NCI-H187 treated with DMSO at 0.1 percent for 48 hours (cell line): ENCODE data around the gene WDFY1.
"Not testable (repeated sequence)": the region's sequence is repeated elsewhere in the genome, so short reads cannot be mapped to it uniquely, and the experiment has no call there.

Experiments used
- DNase-seq: peaks from one replicate; lab custom pipeline; 2025; lab: John Stamatoyannopoulos, UW

The WDFY1 gene

DNA sequence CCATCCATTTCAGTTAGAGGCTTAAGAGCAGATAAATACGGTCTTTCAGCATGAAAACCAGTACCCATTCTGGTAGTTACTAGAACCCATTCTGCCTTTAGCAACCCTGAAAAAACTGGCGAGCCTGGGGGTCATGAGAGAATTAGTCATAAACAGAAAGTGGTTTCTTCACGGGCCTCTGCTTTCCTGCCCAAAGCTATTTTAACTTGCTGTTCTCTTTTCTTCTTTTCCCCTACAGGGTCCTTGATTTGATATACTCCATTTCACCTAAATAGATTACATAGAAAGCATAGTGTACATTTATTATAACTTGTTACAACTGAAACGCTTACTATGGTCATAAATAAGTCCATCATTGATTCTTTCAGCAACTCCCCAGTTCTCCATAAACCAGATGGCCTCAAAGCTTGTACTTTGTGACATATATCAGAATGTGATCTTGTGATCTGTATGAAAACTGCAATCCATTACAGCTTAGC, 48.3 kb downstream of the WDFY1 start:
- DNase-seq = no peak

GRCh38 chr2:223894968-223895367, 50.2 kb downstream of the WDFY1 start:
- no peak for DNase-seq

DNA sequence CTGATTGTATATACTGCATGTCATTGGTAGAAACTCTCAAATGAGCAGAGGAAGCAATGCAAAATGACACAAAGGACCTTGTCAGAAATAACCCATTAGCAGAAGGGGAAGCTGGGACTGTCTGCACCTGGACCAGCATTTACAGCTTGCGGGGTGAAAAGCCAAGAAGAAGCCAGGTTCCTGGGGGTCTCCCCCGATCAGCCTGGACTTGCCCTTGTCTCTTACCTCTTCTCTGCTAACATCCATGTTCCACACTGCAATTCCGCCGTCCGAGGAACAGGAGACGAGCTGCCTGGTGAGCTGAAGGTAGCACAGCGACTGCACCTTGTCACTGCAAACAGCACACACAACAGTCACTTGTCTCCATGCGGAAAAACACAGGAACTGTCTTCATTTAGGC, 51.1 kb downstream of the WDFY1 start:
- DNase-seq = no peak

- DNase-seq = no peak
Measured at GRCh38 chr2:223890721-223891120, 54.4 kb downstream of the WDFY1 start.

GRCh38 chr2:223889229-223889628, 55.9 kb downstream of the WDFY1 start:
- DNase-seq = no peak

- DNase-seq = no peak
Measured at GRCh38 chr2:223888251-223888650, 56.9 kb downstream of the WDFY1 start.

DNA sequence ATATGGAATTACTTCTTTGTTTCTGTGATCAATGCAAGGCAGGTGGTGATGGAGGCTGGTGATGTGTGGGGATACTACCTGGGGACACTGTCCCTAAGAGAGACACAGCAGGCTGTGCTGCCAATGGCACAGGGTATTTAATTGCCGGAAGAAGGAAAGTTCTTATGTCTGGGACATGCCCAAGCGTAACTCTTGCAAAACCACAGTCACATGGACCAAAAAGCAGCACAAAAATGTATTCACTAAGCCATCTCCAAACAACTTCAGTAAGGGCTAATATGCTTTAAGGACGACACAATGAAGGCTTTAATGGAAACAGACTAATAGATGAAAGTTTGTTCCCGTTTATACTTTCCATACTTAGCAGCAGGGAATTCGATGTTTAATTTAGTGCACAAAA, 58.0 kb downstream of the WDFY1 start:
- no peak for DNase-seq

- DNase-seq = no peak
Measured at GRCh38 chr2:223886726-223887125, 58.4 kb downstream of the WDFY1 start.

DNA sequence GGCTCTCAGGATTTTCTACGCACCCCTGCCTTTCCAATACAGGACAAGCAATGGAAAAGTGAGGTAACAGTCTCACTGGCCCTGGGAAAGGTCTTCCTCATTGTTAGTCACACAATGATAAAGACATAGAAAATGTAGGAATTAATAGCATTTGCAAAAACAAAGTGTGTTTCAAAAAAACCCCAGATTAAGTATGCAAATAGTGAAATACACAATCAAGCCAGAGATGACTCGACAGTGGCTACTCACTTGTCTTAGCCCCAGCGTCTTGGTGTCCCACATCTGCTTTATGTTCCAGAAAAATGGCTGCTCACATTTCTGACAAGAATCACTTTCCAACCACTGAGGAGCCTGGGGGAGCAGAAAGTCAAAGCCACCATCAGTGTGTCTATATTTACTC, 60.7 kb downstream of the WDFY1 start:
- DNase-seq = no peak

DNA sequence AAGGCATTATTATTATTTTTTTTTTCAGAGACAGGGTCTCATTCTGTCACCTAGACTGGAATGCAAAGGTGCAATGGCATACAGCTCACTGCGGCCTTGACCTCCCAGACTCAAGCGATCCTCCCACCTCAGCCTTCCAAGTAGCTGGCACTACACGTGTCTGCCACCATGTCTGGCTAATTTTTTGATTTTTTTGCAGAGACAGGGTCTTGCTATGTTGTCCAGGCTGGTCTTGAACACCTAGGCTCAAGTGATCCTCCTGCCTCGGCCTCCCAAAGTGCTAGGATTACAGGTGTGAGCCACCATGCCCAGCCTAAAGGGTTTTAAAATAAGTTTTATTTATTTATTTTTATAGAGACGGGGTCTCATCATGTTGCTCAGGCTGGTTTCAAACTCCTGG, 62.4 kb downstream of the WDFY1 start:
- DNase-seq = no peak

DNA sequence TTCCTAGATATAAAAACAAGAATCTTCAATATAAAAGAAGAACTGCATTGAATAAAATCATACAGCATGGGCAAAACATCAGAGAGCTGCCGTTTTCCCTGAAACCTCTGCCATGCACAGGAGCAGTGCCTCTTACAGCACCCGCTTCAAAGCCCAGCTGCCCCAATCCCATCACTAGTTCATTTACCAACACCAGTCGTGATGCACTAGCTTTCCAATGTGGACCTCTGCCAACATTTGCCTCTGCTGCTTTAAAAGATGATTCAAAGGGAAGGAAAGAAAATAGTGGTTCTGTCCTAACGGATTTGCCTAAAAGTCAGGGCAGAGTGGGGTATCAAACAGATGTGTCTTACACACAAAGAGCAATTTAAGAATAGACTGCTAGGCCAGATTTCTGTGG, 64.3 kb downstream of the WDFY1 start:
- no peak for DNase-seq

GRCh38 chr2:223877721-223878410, 67.3 kb downstream of the WDFY1 start:
- DNase-seq = no peak

GRCh38 chr2:223873672-223874071, 71.5 kb downstream of the WDFY1 start:
- DNase-seq = no peak

DNA sequence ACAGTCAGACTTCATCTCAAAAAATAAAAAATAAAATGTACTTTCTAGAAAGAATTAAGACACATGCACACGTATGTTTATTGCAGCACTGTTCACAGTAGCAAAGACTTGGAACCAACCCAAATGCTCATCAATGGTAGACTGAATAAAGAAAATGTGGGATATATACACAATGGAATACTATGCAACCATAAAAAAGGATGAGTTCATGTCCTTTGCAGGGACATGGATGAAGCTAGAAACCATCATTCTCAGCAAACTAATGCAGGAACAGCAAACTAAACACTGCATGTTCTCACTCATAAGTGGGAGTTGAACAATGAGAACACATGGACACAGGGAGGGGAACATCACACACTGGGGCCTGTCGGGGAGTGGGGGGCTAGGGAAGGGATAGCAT, 72.4 kb downstream of the WDFY1 start:
- DNase-seq = not testable (repeated sequence)

DNA sequence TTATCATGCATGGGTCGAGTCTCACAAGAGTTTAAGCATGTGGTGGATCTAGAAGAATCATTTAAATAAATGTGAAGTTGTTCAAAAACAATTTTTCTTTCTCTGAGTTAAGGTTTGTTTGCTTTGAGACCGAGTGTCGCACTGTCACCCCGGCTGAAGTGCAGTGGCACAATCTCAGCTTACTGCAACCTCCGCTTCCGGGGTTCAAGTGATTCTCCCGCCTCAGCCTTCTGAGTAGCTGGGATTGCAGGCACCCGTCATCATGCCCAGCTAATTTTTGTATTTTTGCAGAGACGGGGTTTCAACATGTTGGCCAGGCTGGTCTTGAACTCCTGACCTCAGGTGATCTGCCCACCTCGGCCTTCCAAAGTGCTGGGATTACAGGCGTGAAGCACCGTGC, 73.5 kb downstream of the WDFY1 start:
- not testable (repeated sequence) for DNase-seq

DNA sequence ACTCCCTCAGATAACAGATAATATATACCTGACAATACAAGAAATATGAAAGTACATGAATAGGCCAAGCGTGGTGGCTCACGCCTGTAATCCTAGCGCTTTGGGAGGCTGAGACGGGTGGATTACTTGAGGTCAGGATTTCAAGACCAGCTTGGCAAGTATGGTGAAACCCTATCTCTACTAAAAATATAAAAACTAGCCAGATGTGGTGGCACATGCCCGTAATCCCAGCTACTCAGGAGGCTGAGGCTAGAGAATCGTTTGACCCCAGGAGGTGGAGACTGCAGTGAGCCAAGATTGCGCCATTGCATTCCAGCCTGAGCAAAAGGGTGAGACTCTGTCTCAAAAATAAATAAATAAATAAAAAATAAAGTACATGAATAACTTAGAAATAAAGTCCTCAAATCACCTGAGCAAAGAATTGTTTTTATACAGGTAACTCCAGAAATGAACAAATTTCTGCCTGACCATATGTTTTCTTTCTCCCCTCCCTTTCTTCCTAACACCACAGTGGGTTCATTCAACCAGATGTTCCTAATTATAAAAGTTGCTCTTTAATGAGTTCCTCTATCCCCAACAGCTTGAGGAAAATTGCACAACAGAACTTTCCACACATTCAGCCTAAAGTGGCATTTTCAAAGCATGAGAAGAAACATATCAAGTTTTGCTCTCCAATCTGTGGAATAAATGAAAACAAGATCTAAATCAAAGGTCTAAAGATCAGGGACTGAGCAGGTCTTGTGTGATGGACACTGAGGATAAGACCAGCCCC, 74.1 kb downstream of the WDFY1 start:
- no peak for DNase-seq

GRCh38 chr2:223868005-223868404, 77.1 kb downstream of the WDFY1 start:
- no peak for DNase-seq

GRCh38 chr2:223865907-223866508, 79.1 kb downstream of the WDFY1 start:
- DNase-seq = no peak

GRCh38 chr2:223865124-223865523, 80.0 kb downstream of the WDFY1 start:
- DNase-seq = no peak

GRCh38 chr2:223863491-223863890, 81.6 kb downstream of the WDFY1 start:
- no peak for DNase-seq

GRCh38 chr2:223860809-223861738, 84.1 kb downstream of the WDFY1 start:
- DNase-seq = no peak

GRCh38 chr2:223859070-223859469, 86.1 kb downstream of the WDFY1 start:
- DNase-seq = no peak
